Measurements from ENCODE around the gene TRIM75.
"Not testable (repeated sequence)": the region's sequence is repeated elsewhere in the genome, so short reads cannot be mapped to it uniquely, and the experiment has no call there.

Gene TRIM75

DNA sequence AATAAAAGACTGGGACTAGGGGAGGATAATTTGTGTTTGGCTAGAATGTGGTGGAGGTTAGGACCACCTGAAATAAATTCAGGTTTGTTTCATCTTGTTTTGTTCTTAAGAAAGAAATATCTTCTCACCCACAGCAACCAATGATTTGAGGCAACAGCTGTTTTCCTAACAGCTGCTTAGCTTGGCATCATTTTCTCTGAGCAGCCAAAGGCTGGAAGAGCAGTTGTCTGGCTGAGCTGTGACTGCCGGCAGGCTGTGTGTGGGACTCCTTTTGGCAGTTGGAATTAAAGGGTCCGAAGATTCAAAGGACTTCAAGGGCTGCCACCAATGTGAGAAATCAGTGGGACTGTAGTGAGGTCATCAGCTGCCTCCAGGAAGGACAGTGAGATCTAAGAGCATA is 5.0 kb downstream of the TRIM75 start:
- Histone ChIP-seq H3K4me3 (replicated peaks; ENCODE audit: low read depth, low read length) (no peak overlapping the region), H3K36me3 (ENCODE audit: control insufficient read depth, insufficient read depth, low read length) (no peaks in the 10 kb centered on the region), H3K27me3 (replicated peaks; ENCODE audit: control insufficient read depth, insufficient read depth, low read length) (no peaks in the 10 kb centered on the region)
- no peak for DNase-seq (ENCODE audit: extremely low read depth, insufficient read length)
- no peak for TF ChIP-seq CTCF (IDR thresholded peaks at IDR 0.05; ENCODE audit: insufficient read depth, low read length, poor library complexity, severe bottlenecking)

GRCh38 chr4:165059386-165059785 is 5.7 kb downstream of the TRIM75 start:
- TF ChIP-seq CTCF (IDR thresholded peaks at IDR 0.05; ENCODE audit: insufficient read depth, low read length, poor library complexity, severe bottlenecking): no peak
- no peaks in the 10 kb centered on the region for H3K27me3 ChIP-seq (replicated peaks; ENCODE audit: control insufficient read depth, insufficient read depth, low read length)
- H3K36me3 ChIP-seq (ENCODE audit: control insufficient read depth, insufficient read depth, low read length): no peaks in the 10 kb centered on the region
- H3K4me3 ChIP-seq (replicated peaks; ENCODE audit: low read depth, low read length): no peak overlapping the region
- no peak for DNase-seq (ENCODE audit: extremely low read depth, insufficient read length)

DNA sequence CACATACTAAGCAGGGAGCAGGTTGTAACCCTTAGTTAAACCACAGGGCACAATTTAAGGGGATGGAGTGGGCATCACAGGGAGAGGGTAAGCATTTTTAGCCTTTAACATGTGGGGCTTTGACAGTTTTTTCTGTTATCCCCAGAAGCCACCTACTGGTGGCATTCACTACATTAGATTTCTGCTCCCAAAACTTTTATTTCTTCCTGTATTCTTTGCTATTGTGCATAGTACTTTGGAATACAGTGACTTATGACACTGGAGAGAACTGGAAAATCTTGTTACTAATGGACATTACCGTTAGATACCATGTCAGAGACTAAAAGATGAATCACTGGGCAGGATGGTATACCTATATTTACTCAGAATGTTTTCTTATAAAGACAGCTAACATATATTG is 7.3 kb downstream of the TRIM75 start:
- no peaks in the 10 kb centered on the region for H3K36me3 ChIP-seq (ENCODE audit: control insufficient read depth, insufficient read depth, low read length)

GRCh38 chr4:165070560-165070959 is 16.9 kb downstream of the TRIM75 start:
- no peak for DNase-seq (ENCODE audit: extremely low read depth, insufficient read length)
- Histone ChIP-seq H3K27me3 (replicated peaks; ENCODE audit: control insufficient read depth, insufficient read depth, low read length) (no peaks in the 10 kb centered on the region), H3K36me3 (ENCODE audit: control insufficient read depth, insufficient read depth, low read length) (no peaks in the 10 kb centered on the region), H3K4me3 (replicated peaks; ENCODE audit: low read depth, low read length) (no peak overlapping the region)
- no peak for TF ChIP-seq CTCF (IDR thresholded peaks at IDR 0.05; ENCODE audit: insufficient read depth, low read length, poor library complexity, severe bottlenecking)

More for the DNA sequence above, 7.3 kb downstream of the TRIM75 start:
- no peaks in the 10 kb centered on the region for H3K27me3 ChIP-seq (replicated peaks; ENCODE audit: control insufficient read depth, insufficient read depth, low read length)
- TF ChIP-seq CTCF (IDR thresholded peaks at IDR 0.05; ENCODE audit: insufficient read depth, low read length, poor library complexity, severe bottlenecking): peak; percentile 24
- H3K4me3 ChIP-seq (replicated peaks; ENCODE audit: low read depth, low read length): no peak overlapping the region
- DNase-seq (ENCODE audit: extremely low read depth, insufficient read length): no peak

DNA sequence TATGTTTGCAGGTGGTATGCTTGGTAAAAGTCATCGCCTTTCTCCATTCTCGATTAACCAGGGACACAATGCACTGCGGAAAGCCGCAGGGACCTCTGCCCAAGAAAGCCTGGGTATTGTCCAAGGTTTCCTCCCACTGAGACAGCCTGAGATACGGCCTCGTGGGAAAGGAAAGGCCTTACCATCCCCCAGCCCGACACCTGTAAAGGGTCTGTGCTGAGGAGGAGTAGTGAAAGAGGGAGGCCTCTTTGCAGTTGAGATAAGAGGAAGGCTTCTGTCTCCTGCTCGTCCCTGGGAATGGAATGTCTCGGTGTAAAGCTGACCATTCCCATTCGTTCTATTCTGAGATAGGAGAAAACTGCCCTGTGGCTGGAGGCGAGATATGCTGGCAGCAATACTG is 19.7 kb downstream of the TRIM75 start:
- not testable (repeated sequence) for DNase-seq (ENCODE audit: extremely low read depth, insufficient read length); H3K4me3 ChIP-seq (replicated peaks; ENCODE audit: low read depth, low read length); H3K27me3 ChIP-seq (replicated peaks; ENCODE audit: control insufficient read depth, insufficient read depth, low read length); H3K36me3 ChIP-seq (ENCODE audit: control insufficient read depth, insufficient read depth, low read length)

DNA sequence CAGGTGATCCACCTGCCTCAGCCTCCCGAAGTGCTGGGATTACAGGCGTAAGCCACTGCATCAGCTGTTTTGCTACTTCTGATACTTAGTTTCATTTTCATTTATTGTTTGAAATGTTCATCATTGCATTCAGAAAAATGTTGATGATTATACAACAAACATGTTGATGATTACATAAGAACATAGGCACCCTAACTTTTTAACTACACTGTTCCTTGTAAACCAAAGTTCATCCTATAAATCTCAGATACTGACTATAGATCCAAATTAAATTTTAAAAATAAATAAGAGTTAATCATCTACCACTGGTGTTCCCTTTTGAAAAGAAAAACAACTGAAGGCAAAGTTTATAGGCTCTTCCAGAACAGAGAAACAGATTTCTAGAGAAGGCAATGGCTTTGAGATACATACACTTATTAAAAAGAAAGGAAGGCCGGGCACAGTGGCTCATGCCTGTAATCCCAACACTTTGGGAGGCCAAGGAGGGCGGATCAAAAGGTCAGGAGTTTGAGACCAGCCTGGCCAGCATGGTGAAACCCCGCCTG is 23.4 kb downstream of the TRIM75 start:
- no peak for TF ChIP-seq CTCF (IDR thresholded peaks at IDR 0.05; ENCODE audit: insufficient read depth, low read length, poor library complexity, severe bottlenecking)
- Histone ChIP-seq H3K4me3 (replicated peaks; ENCODE audit: low read depth, low read length) (no peak overlapping the region), H3K27me3 (replicated peaks; ENCODE audit: control insufficient read depth, insufficient read depth, low read length) (no peaks in the 10 kb centered on the region), H3K36me3 (ENCODE audit: control insufficient read depth, insufficient read depth, low read length) (no peaks in the 10 kb centered on the region)
- no peak for DNase-seq (ENCODE audit: extremely low read depth, insufficient read length)
